ENCODE measurements around the gene KCNJ4. TPM values are rescaled to one million over a fixed set of nuclear protein-coding genes. Genes with fewer than 3 reads are reported as not detected.
A peak's percentile ranks its signal among the peaks of the same experiment; 100 is the strongest.

KCNJ4 gene
- total RNA-seq, 1 experiment from 2014 or later = 0.27 TPM

GRCh38 chr22:38467438-38467903 lies 12.5 kb upstream of the KCNJ4 start:
- no TSS peak for BruUV-seq (replicated peaks)
- Mint-ChIP-seq H3K4me1 (ENCODE audit: low read depth, unreplicated experiment) (no peaks in the 10 kb centered on the region), H3K9me3 (ENCODE audit: unreplicated experiment) (no peaks in the 10 kb centered on the region), H3K4me3 (ENCODE audit: unreplicated experiment) (peak overlapping the region; percentile 82), H3K27me3 (ENCODE audit: insufficient read depth, unreplicated experiment) (no peaks in the 10 kb centered on the region), H3K36me3 (ENCODE audit: insufficient read depth, unreplicated experiment) (no peaks in the 10 kb centered on the region), H3K27ac (ENCODE audit: unreplicated experiment) (peak overlapping the region; percentile 59)
- peaks cover 5% of the 10 kb centered on the region; the same call in 1 of the 2 replicates for H3K4me1 ChIP-seq
- intact Hi-C loops (cut with micrococcal nuclease; ENCODE audit: unreplicated experiment) = no loop called here
- no peak for DNase-seq
- ChIA-PET CTCF (no interaction called here), POLR2A (interaction anchor here (0.6 kb wide), 1 partner anchor 214 kb away, joined by 3 read pairs; no protein-coding TSS in a partner anchor)
- H3K4me3 ChIP-seq (ENCODE audit: low read depth, low read length) = peak overlapping the region; percentile 69
- H3K36me3 ChIP-seq (ENCODE audit: control insufficient read depth, insufficient read depth, low read length) = no peaks in the 10 kb centered on the region
- TF ChIP-seq CTCF (IDR thresholded peaks at IDR 0.05; ENCODE audit: insufficient read depth in 1 of 2, low read depth in 1 of 2, low read length in 1 of 2, severe bottlenecking in 1 of 2, unreplicated experiment in 1 of 2) = no peak
- H3K9me3 ChIP-seq = no peaks in the 10 kb centered on the region
- H3K27me3 ChIP-seq (replicated peaks; ENCODE audit: control insufficient read depth, insufficient read depth, low read length) = no peaks in the 10 kb centered on the region; the same call in 1 of the 2 replicates

- Mint-ChIP-seq H3K4me3 (ENCODE audit: unreplicated experiment) (no peak overlapping the region), H3K27me3 (ENCODE audit: insufficient read depth, unreplicated experiment) (no peaks in the 10 kb centered on the region), H3K9me3 (ENCODE audit: unreplicated experiment) (no peaks in the 10 kb centered on the region), H3K4me1 (ENCODE audit: low read depth, unreplicated experiment) (no peaks in the 10 kb centered on the region), H3K27ac (ENCODE audit: unreplicated experiment) (no peak overlapping the region), H3K36me3 (ENCODE audit: insufficient read depth, unreplicated experiment) (no peaks in the 10 kb centered on the region)
- no peaks in the 10 kb centered on the region for H3K36me3 ChIP-seq (ENCODE audit: control insufficient read depth, insufficient read depth, low read length)
- ChIA-PET CTCF (no interaction called here), POLR2A (no interaction called here)
- H3K27me3 ChIP-seq (replicated peaks; ENCODE audit: control insufficient read depth, insufficient read depth, low read length) = no peaks in the 10 kb centered on the region; the same call in 1 of the 2 replicates
- no TSS peak for BruUV-seq (replicated peaks)
- peaks cover 5% of the 10 kb centered on the region; the same call in 1 of the 2 replicates for H3K4me1 ChIP-seq
- no peak for DNase-seq
- intact Hi-C loops (cut with micrococcal nuclease; ENCODE audit: unreplicated experiment) = no loop called here
- TF ChIP-seq CTCF (IDR thresholded peaks at IDR 0.05; ENCODE audit: insufficient read depth in 1 of 2, low read depth in 1 of 2, low read length in 1 of 2, severe bottlenecking in 1 of 2, unreplicated experiment in 1 of 2) = no peak
- no peak overlapping the region for H3K4me3 ChIP-seq (ENCODE audit: low read depth, low read length)
- no peaks in the 10 kb centered on the region for H3K9me3 ChIP-seq
Observed at GRCh38 chr22:38465673-38466490, 10.9 kb upstream of the KCNJ4 start.

- intact Hi-C loops (cut with micrococcal nuclease; ENCODE audit: unreplicated experiment) = no loop called here
- H3K27me3 Mint-ChIP-seq (ENCODE audit: insufficient read depth, unreplicated experiment) = peaks cover 4% of the 10 kb centered on the region
- POLR2A ChIA-PET = no interaction called here
Observed at GRCh38 chr22:38464992-38465672, 10.1 kb upstream of the KCNJ4 start.

More at GRCh38 chr22:38464992-38465672, 10.1 kb upstream of the KCNJ4 start:
- H3K4me1 Mint-ChIP-seq (ENCODE audit: low read depth, unreplicated experiment) = peaks cover 6% of the 10 kb centered on the region
- DNase-seq = no peak
- no peak overlapping the region for H3K27ac Mint-ChIP-seq (ENCODE audit: unreplicated experiment)
- no peaks in the 10 kb centered on the region for H3K9me3 Mint-ChIP-seq (ENCODE audit: unreplicated experiment)
- TF ChIP-seq CTCF (IDR thresholded peaks at IDR 0.05; ENCODE audit: insufficient read depth in 1 of 2, low read depth in 1 of 2, low read length in 1 of 2, severe bottlenecking in 1 of 2, unreplicated experiment in 1 of 2) = no peak
- Histone ChIP-seq H3K4me3 (ENCODE audit: low read depth, low read length) (no peak overlapping the region), H3K4me1 (peaks cover 5% of the 10 kb centered on the region; the same call in 1 of the 2 replicates), H3K9me3 (no peaks in the 10 kb centered on the region), H3K27me3 (replicated peaks; ENCODE audit: control insufficient read depth, insufficient read depth, low read length) (no peaks in the 10 kb centered on the region; the same call in 1 of the 2 replicates), H3K36me3 (ENCODE audit: control insufficient read depth, insufficient read depth, low read length) (no peaks in the 10 kb centered on the region)
- H3K36me3 Mint-ChIP-seq (ENCODE audit: insufficient read depth, unreplicated experiment) = no peaks in the 10 kb centered on the region
- CTCF ChIA-PET = no interaction called here
- no TSS peak for BruUV-seq (replicated peaks)
- H3K4me3 Mint-ChIP-seq (ENCODE audit: unreplicated experiment) = no peak overlapping the region

Measured in Caco-2 (cell line).